IMR-90 (cell line): ENCODE data around the gene SUCLA2. TPM values are rescaled to one million over a fixed set of nuclear protein-coding genes. Genes with fewer than 3 reads are reported as not detected.
"Not testable (repeated sequence)": the region's sequence is repeated elsewhere in the genome, so short reads cannot be mapped to it uniquely, and the experiment has no call there.

Experiments used
- ATAC-seq: fragments of 200-7000 bp; cut with Tn5 transposase; 2 replicates; pipeline ENCODE4 v1.9.1; 2020; ENCODE audit warnings: low read depth, mild to moderate bottlenecking, moderate library complexity
- BruUV-seq: library from RNA; stranded (reverse); fragments of 400-500 nt; replicated peaks from 2 replicates; lab custom pipeline; 2021; lab: Mats Ljungman, UMichigan
- CTCF ChIA-PET: fragments of 300-600 bp; formaldehyde crosslinking; extraction: SDS; loops from one replicate; lab custom pipeline; 2021; ENCODE audit warnings: antibody characterized with exemption; lab: Yijun Ruan, JAX
- POLR2A ChIA-PET: fragments of 300-600 bp; sonication (Branson Sonifier 250); formaldehyde crosslinking; loops from one replicate; lab custom pipeline; 2022; ENCODE audit warnings: antibody characterized with exemption; ENCODE audit not compliant: unreplicated experiment; lab: Charles Lee
- DNase-seq: peaks from one replicate; pipeline ENCODE4 v3.0.0; 2013
- H2AFZ ChIP-seq: replicated peaks from 2 replicates; pipeline ENCODE3; 2013; ENCODE audit warnings: low read length, mild to moderate bottlenecking; ENCODE audit not compliant: poor library complexity
- H2AK5ac ChIP-seq: 2 replicates; pipeline ENCODE4 v1.6.1; 2013; ENCODE audit warnings: low read depth, low read length, inconsistent platforms
- H2AK9ac ChIP-seq: replicated peaks from 2 replicates; pipeline ENCODE3; 2013; ENCODE audit warnings: mild to moderate bottlenecking, low read depth, low read length, moderate library complexity; ENCODE audit not compliant: poor library complexity
- H2BK120ac ChIP-seq: 2 replicates; pipeline ENCODE4 v1.6.1; 2013; ENCODE audit warnings: low read depth, low read length, inconsistent platforms
- H2BK15ac ChIP-seq: 3 replicates; pipeline ENCODE4 v1.6.1; 2013; ENCODE audit warnings: low read depth, low read length, inconsistent platforms
- H2BK20ac ChIP-seq: 2 replicates; pipeline ENCODE4 v1.6.1; 2013; ENCODE audit warnings: low read depth, mild to moderate bottlenecking, inconsistent platforms, low read length, moderate library complexity
- H2BK5ac ChIP-seq: 2 replicates; pipeline ENCODE4 v1.6.1; 2013; ENCODE audit warnings: mild to moderate bottlenecking, low read depth, low read length, inconsistent platforms; ENCODE audit not compliant: poor library complexity, severe bottlenecking
- H3K14ac ChIP-seq: replicated peaks from 2 replicates; pipeline ENCODE4 v1.6.1; 2013; ENCODE audit warnings: low read depth, low read length, inconsistent platforms
- H3K18ac ChIP-seq: 2 replicates; pipeline ENCODE4 v1.6.1; 2013; ENCODE audit warnings: low read depth, low read length, control low read depth
- H3K23ac ChIP-seq: 2 replicates; pipeline ENCODE4 v1.6.1; 2013; ENCODE audit warnings: low read depth, low read length, inconsistent platforms
- H3K27ac ChIP-seq: 2 replicates; pipeline ENCODE4 v1.5.1; 2013; ENCODE audit warnings: mild to moderate bottlenecking, control low read depth, low read length; ENCODE audit not compliant: insufficient read depth
- H3K27me3 ChIP-seq: 2 replicates; pipeline ENCODE4 v1.6.1; 2013; ENCODE audit warnings: low read length; ENCODE audit not compliant: control insufficient read depth, insufficient read depth
- H3K36me3 ChIP-seq: 2 replicates; pipeline ENCODE4 v1.6.1; 2013; ENCODE audit warnings: low read length, mixed read lengths; ENCODE audit not compliant: control insufficient read depth, insufficient read depth
- H3K4ac ChIP-seq: 2 replicates; pipeline ENCODE4 v1.6.1; 2013; ENCODE audit warnings: low read depth, low read length, inconsistent platforms
- H3K4me1 ChIP-seq: 2 replicates; pipeline ENCODE4 v1.6.1; 2013; ENCODE audit warnings: low read length, mixed read lengths; ENCODE audit not compliant: control insufficient read depth, insufficient read depth
- H3K4me2 ChIP-seq: 2 replicates; pipeline ENCODE4 v1.6.1; 2013; ENCODE audit warnings: low read depth, mild to moderate bottlenecking, control low read depth, low read length, moderate library complexity
- H3K4me3 ChIP-seq: 2 replicates; pipeline ENCODE4 v1.5.1; 2013; ENCODE audit warnings: low read depth, mild to moderate bottlenecking, control low read depth, low read length, moderate library complexity; ENCODE audit not compliant: insufficient read depth
- H3K56ac ChIP-seq: 2 replicates; pipeline ENCODE4 v1.6.1; 2013; ENCODE audit warnings: low read length, inconsistent platforms; ENCODE audit not compliant: insufficient read depth; ENCODE audit errors: extremely low read depth
- H3K79me1 ChIP-seq, 2 experiments: 2 replicates each; pipeline ENCODE4 v1.6.1; 2013; ENCODE audit warnings: low read length in 2 of 2, inconsistent platforms in 1 of 2, low read depth in 1 of 2
- H3K9ac ChIP-seq: 2 replicates; pipeline ENCODE4 v1.6.1; 2013; ENCODE audit warnings: low read depth, low read length, control low read depth
- H3K9me1 ChIP-seq: 2 replicates; pipeline ENCODE4 v1.6.1; 2013; ENCODE audit warnings: low read length, inconsistent platforms; ENCODE audit not compliant: insufficient read depth
- H3K9me3 ChIP-seq: 2 replicates; pipeline ENCODE4 v1.6.1; 2013; ENCODE audit warnings: low read length; ENCODE audit not compliant: control insufficient read depth, insufficient read depth
- H4K20me1 ChIP-seq: 2 replicates; pipeline ENCODE4 v1.6.1; 2013; ENCODE audit warnings: low read length, inconsistent platforms; ENCODE audit not compliant: insufficient read depth
- H4K5ac ChIP-seq: 2 replicates; pipeline ENCODE4 v1.6.1; 2013; ENCODE audit warnings: mild to moderate bottlenecking, low read depth, low read length, control low read depth
- H4K8ac ChIP-seq, 2 experiments: 2 replicates each; pipeline ENCODE4 v1.6.1; 2013; ENCODE audit warnings: low read depth in 2 of 2, low read length in 2 of 2, control low read depth in 1 of 2, inconsistent platforms in 1 of 2
- H4K91ac ChIP-seq: 2 replicates; pipeline ENCODE4 v1.6.1; 2013; ENCODE audit warnings: low read depth, low read length, inconsistent platforms; ENCODE audit not compliant: insufficient read depth
- WGBS, 2 experiments: methylation state at CpG; one replicate each; pipeline versions ENCODE4 v1.1.5 to v1.1.7; 2013; ENCODE audit warnings: missing lambda C conversion rate in 2 of 2; ENCODE audit not compliant: insufficient read length in 1 of 2; ENCODE audit errors: extremely low coverage in 2 of 2; 5-methylcytosine and 5-hydroxymethylcytosine counted together
- dilution Hi-C: fragments of 300-500 bp; cut with HindIII; formaldehyde crosslinking; loops from one replicate; pipeline ENCODE4 v1.14.3; 2018; ENCODE audit warnings: low sequenced_read_pairs; ENCODE audit not compliant: unreplicated experiment
- in situ Hi-C: fragments of 300-500 bp; cut with MboI; formaldehyde crosslinking; loops from 3 replicates; pipeline ENCODE4 v1.14.3; 2019; ENCODE audit warnings: low sequenced_read_pairs, inconsistent platforms, mixed read lengths
- intact Hi-C: fragments of 100-400 bp; cut with micrococcal nuclease; formaldehyde crosslinking; loops from 2 replicates; pipeline ENCODE4 v1.10.0; 2022
- polyA plus RNA-seq, 3 experiments: library from polyadenylated mRNA; depleted of rRNA; stranded (reverse); fragments of >200 nt; gene quantifications; 2 replicates each; pipeline ENCODE4 v1.2.3, GENCODE V29; 2012; ENCODE audit warnings: low replicate concordance in 1 of 3
- total RNA-seq: library from RNA; depleted of rRNA; stranded (reverse); fragments of >200 nt; gene quantifications from 2 replicates; pipeline ENCODE4 v1.2.3, GENCODE V29; 2012

Gene SUCLA2
- total and polyA plus RNA-seq, 2 of the 4 experiments (the other 2 are of a cell fraction): 31.5 to 36.1 TPM

DNA sequence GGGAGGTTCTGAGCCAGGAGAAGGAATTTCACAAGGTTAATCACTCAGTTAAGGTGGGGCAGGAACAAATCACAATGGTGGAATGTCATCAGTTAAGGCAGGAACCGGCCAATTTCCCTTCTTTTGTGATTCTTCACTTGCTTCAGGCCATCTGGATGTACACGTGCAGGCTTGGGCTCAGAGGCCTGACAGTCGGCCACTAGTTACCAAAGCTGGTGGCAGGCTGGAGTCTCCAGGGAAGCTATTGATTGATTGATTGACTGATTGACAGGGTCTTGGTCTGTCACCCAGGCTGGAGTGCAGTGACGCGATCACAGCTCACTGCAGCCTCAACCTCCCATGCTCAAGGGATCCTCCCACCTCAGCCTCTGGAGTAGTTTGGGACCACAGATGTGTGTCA is 926 bp upstream of the SUCLA2 start:
- in situ Hi-C loops, DNase-seq, H3K36me3 ChIP-seq, H3K9ac ChIP-seq, H2AK5ac ChIP-seq, H3K23ac ChIP-seq, H4K91ac ChIP-seq, H3K14ac ChIP-seq, H3K9me1 ChIP-seq, H2BK20ac ChIP-seq, H2BK5ac ChIP-seq, POLR2A ChIA-PET, H3K4me3 ChIP-seq, H2BK120ac ChIP-seq, H3K18ac ChIP-seq, H3K4me2 ChIP-seq, ATAC-seq, H2BK15ac ChIP-seq, dilution Hi-C loops, H3K56ac ChIP-seq, H3K27me3 ChIP-seq, H3K9me3 ChIP-seq, intact Hi-C loops, H3K27ac ChIP-seq, H3K4me1 ChIP-seq, CTCF ChIA-PET, H4K20me1 ChIP-seq, BruUV-seq, H4K5ac ChIP-seq: not testable (repeated sequence)
- Histone ChIP-seq H4K8ac (peak overlapping the region; percentile 47 to 49; a peak in 2 of 4 replicates), H3K79me1 (peaks cover 10 to 32% of the 10 kb centered on the region in 2 experiments), H3K4ac (peak overlapping the region; percentile 7; the same call in 1 of the 2 replicates), H2AK9ac (peak overlapping the region; percentile 88), H2AFZ (peak overlapping the region; percentile 76)
- WGBS, 2 experiments: 43% methylated on average over 1 of the region's 5 CpGs; no CpG with 5 or more reads in 1 of the 2 experiments
